Stimulated activated CD4-positive, alpha-beta T cell treated with anti-CD3 and anti-CD28 coated beads, TNF-alpha, amount 100 ng/mL, for 1 hour (primary cell): ENCODE measurements around the gene MATK.
A peak's percentile ranks its signal among the peaks of the same experiment; 100 is the strongest.
"Not testable (repeated sequence)": the region's sequence is repeated elsewhere in the genome, so short reads cannot be mapped to it uniquely, and the experiment has no call there.

ENCODE experiments used
- DNase-seq, 3 donors: peaks; one replicate each; pipeline ENCODE4 v3.0.0-alpha.2; 2020; ENCODE audit warnings: low read depth in 3 of 3, low spot score in 1 of 3

Gene MATK

GRCh38 chr19:3816148-3816547 lies 30.0 kb upstream of the MATK start:
- DNase-seq: not testable (repeated sequence)

GRCh38 chr19:3814648-3815047 lies 28.5 kb upstream of the MATK start:
- no peak for DNase-seq

GRCh38 chr19:3813473-3814392 lies 27.6 kb upstream of the MATK start:
- no peak for DNase-seq

GRCh38 chr19:3810708-3811355 lies 24.7 kb upstream of the MATK start:
- DNase-seq: no peak

- DNase-seq: no peak
These were observed 23.9 kb upstream of the MATK start for GRCh38 chr19:3809881-3810707.

GRCh38 chr19:3808420-3809143 lies 22.4 kb upstream of the MATK start:
- no peak for DNase-seq

GRCh38 chr19:3807574-3808354 lies 21.6 kb upstream of the MATK start:
- no peak for DNase-seq

GRCh38 chr19:3807131-3807480 lies 20.9 kb upstream of the MATK start:
- no peak for DNase-seq

- DNase-seq: no peak
These were observed 19.7 kb upstream of the MATK start for GRCh38 chr19:3805859-3806258.

- no peak for DNase-seq
These were observed 18.2 kb upstream of the MATK start for GRCh38 chr19:3804429-3804828.

GRCh38 chr19:3803986-3804385 lies 17.8 kb upstream of the MATK start:
- no peak for DNase-seq

GRCh38 chr19:3803114-3803888 lies 17.1 kb upstream of the MATK start:
- no peak for DNase-seq

- peak in 1 of 3 donors; percentile 27 for DNase-seq
These were observed 15.4 kb upstream of the MATK start for GRCh38 chr19:3801412-3802096.

GRCh38 chr19:3800996-3801395 lies 14.8 kb upstream of the MATK start:
- DNase-seq: no peak

- no peak for DNase-seq
These were observed 12.0 kb upstream of the MATK start for GRCh38 chr19:3798137-3798536.

GRCh38 chr19:3796358-3796757 lies 10.2 kb upstream of the MATK start:
- DNase-seq: no peak

- DNase-seq: no peak
These were observed 7.6 kb upstream of the MATK start for GRCh38 chr19:3793799-3794198.

GRCh38 chr19:3792114-3792513 lies 5.9 kb upstream of the MATK start:
- no peak for DNase-seq

- no peak for DNase-seq
These were observed 4.8 kb upstream of the MATK start for GRCh38 chr19:3790941-3791340.
